HG03469 (cell line): ENCODE results near the gene ARID5B.

ENCODE experiments used
- ATAC-seq: cut with Tn5 transposase; IDR thresholded peaks from one replicate; pipeline ENCODE4 v1.9.1; 2021; ENCODE audit warnings: mild to moderate bottlenecking, moderate library complexity, moderate number of reproducible peaks; ENCODE audit not compliant: unreplicated experiment

ARID5B gene

GRCh38 chr10:62085821-62086220, 184.3 kb downstream of the ARID5B start:
- no peak for ATAC-seq

- ATAC-seq = no peak
These were observed 185.8 kb downstream of the ARID5B start for GRCh38 chr10:62087329-62087728.

- no peak for ATAC-seq
These were observed 187.3 kb downstream of the ARID5B start for GRCh38 chr10:62088786-62089185.

GRCh38 chr10:62092301-62093030, 191.0 kb downstream of the ARID5B start:
- ATAC-seq = no peak

- ATAC-seq = no peak
These were observed 192.4 kb downstream of the ARID5B start for GRCh38 chr10:62093863-62094291.

GRCh38 chr10:62095181-62096122, 194.0 kb downstream of the ARID5B start:
- ATAC-seq = no peak

GRCh38 chr10:62096256-62096933, 194.9 kb downstream of the ARID5B start:
- no peak for ATAC-seq

- ATAC-seq = no peak
These were observed 197.0 kb downstream of the ARID5B start for GRCh38 chr10:62098278-62099121.

- ATAC-seq = no peak
These were observed 197.8 kb downstream of the ARID5B start for GRCh38 chr10:62099299-62099698.

GRCh38 chr10:62103857-62104256, 202.4 kb downstream of the ARID5B start:
- no peak for ATAC-seq

- no peak for ATAC-seq
These were observed 205.5 kb downstream of the ARID5B start for GRCh38 chr10:62106929-62107519.

GRCh38 chr10:62108759-62109586, 207.5 kb downstream of the ARID5B start:
- ATAC-seq = no peak

- ATAC-seq = peak; percentile 88
These were observed 208.2 kb downstream of the ARID5B start for GRCh38 chr10:62109587-62110293.

- ATAC-seq = no peak
These were observed 210.8 kb downstream of the ARID5B start for GRCh38 chr10:62112300-62112699.

- no peak for ATAC-seq
These were observed 211.5 kb downstream of the ARID5B start for GRCh38 chr10:62112963-62113362.

GRCh38 chr10:62113680-62114079, 212.2 kb downstream of the ARID5B start:
- ATAC-seq = no peak

GRCh38 chr10:62115321-62115720, 213.8 kb downstream of the ARID5B start:
- no peak for ATAC-seq

- no peak for ATAC-seq
These were observed 214.3 kb downstream of the ARID5B start for GRCh38 chr10:62115842-62116241.
